GM10847 (cell line): ENCODE results near the gene BICRAL.

Source experiments
- POLR2A ChIP-seq: IDR thresholded peaks from 2 replicates; pipeline ENCODE4 v1.6.1; 2011; ENCODE audit not compliant: insufficient read length; ENCODE audit errors: extremely low read depth

BICRAL gene

DNA sequence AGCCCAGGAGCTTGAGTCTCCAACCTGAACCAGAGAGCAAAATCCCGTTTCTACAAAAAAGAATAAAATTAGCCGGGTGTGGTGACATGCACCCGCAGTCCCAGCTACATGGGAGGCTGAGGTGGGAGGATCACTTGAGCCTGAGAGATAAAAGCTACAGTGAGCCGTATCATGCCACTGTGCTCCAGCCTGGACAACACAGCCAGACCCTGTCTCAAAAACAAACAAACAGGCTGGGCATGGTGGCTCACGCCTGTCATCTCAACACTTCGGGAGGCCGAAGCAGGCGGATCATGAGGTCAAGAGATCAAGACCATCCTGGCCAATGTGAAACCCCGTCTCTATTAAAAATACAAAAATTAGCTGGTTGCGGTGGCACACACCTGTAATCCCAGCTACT, 122.6 kb downstream of the BICRAL start:
- no peak for TF ChIP-seq POLR2A

GRCh38 chr6:42907336-42907735, 125.5 kb downstream of the BICRAL start:
- no peak for TF ChIP-seq POLR2A

- TF ChIP-seq POLR2A = no peak
Observed at GRCh38 chr6:42909835-42910234, 128.0 kb downstream of the BICRAL start.

DNA sequence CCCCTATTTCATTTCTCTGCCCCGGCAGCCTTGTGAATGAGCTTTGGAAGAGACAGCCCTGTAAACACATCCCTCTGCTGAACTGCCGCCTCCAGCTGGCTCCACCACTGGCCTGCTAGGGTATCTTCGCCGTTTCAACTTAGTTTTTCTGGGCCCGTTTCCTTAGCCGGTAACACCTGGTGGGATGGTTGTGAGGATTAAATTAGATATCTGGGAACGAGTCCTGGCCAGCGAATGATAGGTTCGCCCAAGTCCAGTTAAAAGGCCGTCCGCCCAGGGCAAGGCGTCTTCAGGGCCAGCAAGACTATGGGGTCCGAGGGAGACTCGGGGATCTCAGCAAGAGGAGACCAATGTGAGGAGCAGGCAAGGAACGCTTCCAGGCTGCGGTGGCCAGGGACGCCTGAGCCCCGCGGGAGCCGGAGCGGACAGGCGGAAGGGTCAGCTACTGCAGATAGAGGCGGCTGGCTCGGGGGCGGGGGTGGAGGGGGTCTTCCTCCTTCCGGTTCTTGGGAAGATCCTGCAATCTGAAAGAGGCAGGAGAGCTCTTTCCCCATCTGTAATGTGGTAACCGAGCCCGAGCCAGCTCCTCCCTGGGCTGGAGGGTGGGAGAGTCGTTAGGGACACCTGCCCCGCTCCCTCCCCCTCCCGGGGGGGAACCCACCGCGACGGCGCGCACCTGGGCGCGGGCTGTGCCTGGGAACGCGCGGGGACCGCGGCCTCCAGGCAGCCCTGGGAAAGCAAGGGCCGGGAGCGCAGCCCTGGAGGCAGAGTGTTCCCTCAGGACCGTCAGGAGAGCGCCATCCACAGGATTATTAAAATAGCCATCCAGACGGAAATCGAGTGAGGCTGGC, 129.5 kb downstream of the BICRAL start:
- no peak for TF ChIP-seq POLR2A

GRCh38 chr6:42914546-42914945, 132.7 kb downstream of the BICRAL start:
- TF ChIP-seq POLR2A = no peak

- TF ChIP-seq POLR2A = no peak
Observed at GRCh38 chr6:42915732-42916131, 133.9 kb downstream of the BICRAL start, which contains the start of gene PTCRA. TSS of gene PTCRA (plus strand) at chr6:42916053. CDS start at chr6:42916070, 17 bp downstream.

- no peak for TF ChIP-seq POLR2A
Observed at GRCh38 chr6:42916288-42916687, 134.4 kb downstream of the BICRAL start.
